ENCODE data around the gene CXCL9.

DNA sequence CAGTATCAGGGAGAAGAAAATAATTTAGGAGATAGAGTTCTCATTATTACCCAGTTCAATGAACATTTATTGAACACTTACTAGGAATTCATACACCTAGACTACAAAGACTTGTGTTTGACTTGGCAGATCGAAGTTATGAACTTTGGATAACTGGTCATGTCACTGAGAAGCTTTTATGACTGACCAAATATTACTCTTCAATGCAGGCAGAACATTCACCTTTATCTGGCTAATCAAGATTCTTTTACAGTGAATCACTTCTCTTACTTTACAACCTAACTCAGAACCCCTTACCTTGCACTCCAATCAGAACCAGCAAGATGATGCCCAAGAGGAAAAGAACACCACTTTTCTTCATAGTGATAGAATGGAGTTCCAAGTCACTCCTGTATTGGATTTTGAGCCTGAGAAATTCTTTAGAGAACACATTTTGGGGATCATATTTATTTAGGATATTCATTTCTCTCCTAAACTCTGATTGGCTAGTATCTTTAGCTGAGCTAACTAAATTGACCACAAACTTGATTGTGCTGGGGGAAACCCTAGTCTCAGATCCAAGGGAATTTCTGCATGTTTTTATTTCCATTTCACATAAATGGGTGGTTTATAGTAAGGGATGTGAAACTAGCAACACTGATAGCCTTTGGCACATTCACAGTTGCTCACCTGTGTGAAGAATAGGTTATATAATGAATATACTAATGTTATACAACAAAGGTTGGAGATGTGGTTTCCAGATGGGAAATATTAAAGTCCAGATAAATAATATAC lies at the start of gene CXCL9:
- TF ChIP-seq, protein P1, sequence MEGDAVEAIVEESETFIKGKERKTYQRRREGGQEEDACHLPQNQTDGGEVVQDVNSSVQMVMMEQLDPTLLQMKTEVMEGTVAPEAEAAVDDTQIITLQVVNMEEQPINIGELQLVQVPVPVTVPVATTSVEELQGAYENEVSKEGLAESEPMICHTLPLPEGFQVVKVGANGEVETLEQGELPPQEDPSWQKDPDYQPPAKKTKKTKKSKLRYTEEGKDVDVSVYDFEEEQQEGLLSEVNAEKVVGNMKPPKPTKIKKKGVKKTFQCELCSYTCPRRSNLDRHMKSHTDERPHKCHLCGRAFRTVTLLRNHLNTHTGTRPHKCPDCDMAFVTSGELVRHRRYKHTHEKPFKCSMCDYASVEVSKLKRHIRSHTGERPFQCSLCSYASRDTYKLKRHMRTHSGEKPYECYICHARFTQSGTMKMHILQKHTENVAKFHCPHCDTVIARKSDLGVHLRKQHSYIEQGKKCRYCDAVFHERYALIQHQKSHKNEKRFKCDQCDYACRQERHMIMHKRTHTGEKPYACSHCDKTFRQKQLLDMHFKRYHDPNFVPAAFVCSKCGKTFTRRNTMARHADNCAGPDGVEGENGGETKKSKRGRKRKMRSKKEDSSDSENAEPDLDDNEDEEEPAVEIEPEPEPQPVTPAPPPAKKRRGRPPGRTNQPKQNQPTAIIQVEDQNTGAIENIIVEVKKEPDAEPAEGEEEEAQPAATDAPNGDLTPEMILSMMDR (IDR thresholded peaks at IDR 0.05; ENCODE audit: poor library complexity): no peak
- no peak for TF ChIP-seq EZH2 (IDR thresholded peaks at IDR 0.05; ENCODE audit: borderline replicate concordance)
- no peak for TF ChIP-seq EZH2phosphoT487 (IDR thresholded peaks at IDR 0.05; ENCODE audit: low read depth, severe bottlenecking, unreplicated experiment)
